ENCODE results near the gene PIGK.
"Not testable (repeated sequence)": the region's sequence is repeated elsewhere in the genome, so short reads cannot be mapped to it uniquely, and the experiment has no call there.

PIGK gene

DNA sequence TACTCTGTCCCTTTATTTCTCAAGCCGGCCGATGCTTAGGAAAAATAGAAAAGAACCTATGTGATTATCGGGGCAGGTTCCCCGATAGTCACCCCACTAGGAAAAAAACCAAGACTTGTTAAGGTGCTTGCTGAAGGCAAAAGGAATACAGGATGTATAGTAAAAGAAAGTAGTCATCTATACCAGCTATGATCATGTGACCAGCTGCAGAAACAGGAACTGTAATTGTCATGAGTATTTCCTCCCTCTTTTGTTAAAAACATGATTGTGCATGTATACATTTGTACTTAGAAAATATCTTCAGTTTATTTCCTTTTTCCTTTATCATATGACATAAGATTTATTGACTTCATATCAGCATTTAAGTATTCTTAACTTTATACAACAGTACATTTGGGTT is 30.5 kb downstream of the PIGK start:
- no peak for DNase-seq

DNA sequence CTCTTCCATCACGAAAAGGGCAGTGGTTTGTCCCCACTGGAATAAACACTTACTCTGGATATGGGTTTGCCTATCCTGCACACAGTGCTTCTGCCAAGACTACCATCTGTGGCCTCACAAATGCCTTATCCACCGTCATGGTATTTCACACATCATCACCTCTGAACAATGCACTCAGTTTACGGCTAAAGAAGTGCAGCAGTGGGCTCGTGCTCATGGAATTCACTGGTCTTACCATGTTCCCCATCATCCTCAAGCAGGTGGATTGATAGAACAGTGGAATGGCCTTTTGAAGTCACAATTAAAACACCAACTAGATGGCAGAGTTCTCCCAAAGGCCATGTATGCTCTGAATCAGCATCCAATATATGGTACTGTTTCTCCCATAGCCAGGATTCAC is 32.3 kb downstream of the PIGK start:
- DNase-seq, result not testable (repeated sequence)

GRCh38 chr1:77182083-77182482 is 37.1 kb downstream of the PIGK start:
- no peak for DNase-seq

DNA sequence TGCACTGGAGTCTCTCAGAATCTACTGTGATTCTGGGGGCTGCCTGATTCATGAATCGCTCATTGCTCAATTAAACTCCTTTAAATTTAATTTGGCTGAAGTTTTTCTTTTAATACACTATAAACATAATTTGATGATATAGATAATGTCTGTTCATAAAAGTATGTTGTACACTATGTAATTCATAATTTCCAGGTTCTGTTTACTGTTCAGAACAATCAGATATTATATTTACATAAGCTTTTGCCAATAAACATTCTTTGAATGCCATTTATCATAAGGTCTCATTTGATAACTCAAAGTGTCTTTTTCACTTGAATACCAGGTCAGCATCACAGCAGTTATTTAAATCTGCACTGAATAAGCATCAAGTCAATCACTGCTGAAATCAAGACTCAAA is 39.6 kb downstream of the PIGK start:
- no peak for DNase-seq

- no peak for DNase-seq
Measured at GRCh38 chr1:77175230-77175844, 43.9 kb downstream of the PIGK start.

DNA sequence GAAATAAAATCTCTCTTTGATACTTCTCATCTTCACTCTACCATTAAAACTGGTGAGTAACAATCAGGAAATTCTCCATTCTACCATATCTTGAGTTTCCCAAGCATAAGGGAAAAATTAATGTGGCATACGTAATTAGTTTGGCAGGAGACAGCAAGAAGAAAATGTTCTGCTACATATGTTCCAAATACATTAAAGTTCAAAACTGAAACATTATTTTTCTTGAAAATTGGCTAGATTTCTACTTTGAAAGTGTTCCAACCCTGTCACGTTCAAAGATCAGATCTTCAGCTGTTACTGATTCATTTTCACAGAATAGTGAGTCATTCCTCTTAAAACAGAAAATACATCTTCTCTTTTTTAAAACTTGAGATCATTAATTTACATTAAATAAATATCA is 48.5 kb downstream of the PIGK start:
- no peak for DNase-seq

DNA sequence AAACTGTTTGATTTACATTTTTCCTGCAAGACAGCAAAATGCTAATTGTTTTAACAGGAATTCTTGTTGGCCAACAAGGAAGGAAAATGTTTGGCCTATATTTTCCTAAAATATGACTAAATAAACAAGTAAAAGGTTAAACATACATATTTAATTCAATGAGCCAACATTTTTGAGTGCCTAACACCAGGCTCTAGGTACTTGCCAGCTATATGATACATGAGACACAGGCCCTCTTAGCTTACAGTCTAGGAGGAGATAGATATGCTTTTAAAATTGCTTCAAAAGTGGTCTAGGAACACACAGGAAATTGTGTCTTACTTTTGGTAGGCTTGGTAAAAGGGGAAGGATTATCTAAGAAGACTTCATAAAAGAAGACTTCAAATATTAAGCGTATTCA is 50.9 kb downstream of the PIGK start:
- no peak for DNase-seq

- no peak for DNase-seq
Measured at GRCh38 chr1:77164434-77164944, 54.7 kb downstream of the PIGK start.

- not testable (repeated sequence) for DNase-seq
Measured at GRCh38 chr1:77159706-77160105, 59.5 kb downstream of the PIGK start.

GRCh38 chr1:77156214-77156613 is 63.0 kb downstream of the PIGK start:
- DNase-seq, result no peak

DNA sequence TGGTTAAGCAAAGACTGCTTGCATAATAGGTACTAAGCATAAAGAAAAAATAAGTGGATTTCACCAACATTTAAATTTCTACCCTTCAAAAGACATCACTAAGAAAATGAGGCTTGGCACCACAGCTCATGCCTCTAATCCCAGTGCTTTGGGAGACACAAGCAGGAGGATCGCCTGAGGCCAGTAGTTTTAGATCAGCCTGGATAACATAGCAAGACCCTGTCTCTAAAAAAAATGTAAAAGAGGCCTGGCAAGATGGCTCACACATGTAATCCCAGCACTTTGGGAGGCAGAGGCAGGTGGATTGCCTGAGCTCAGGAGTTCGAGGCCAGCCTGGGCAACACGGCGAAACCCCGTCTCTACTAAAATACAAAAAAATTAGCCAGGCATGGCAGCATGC is 73.0 kb downstream of the PIGK start:
- DNase-seq, result no peak

DNA sequence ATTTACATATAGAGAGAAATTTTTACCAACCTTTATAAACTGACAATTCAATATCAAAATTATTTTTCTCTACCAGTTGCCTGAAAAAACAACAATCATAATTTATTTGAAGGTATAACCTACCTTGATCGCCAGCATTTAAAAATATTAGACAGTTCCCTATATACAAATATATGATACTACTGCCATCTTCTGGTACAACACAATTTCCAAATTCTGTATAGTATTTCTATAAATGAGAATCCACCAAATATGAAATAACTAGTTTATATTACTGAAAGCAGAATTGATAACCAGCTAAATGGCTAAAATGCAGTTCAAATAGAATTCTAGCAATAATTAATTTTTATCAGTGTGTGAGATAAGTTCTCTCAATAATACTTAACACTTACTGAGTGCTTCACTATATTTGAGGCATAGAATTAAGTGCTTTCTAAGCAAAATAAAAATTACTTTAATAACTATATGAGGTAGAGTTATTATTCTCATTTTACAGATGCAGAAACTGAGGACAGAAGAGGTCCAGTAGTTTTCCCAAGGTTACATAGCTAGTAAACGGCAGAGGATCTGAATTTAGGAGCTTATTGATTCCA is 75.6 kb downstream of the PIGK start:
- no peak for DNase-seq

GRCh38 chr1:77139389-77139788 is 79.8 kb downstream of the PIGK start:
- no peak for DNase-seq

DNA sequence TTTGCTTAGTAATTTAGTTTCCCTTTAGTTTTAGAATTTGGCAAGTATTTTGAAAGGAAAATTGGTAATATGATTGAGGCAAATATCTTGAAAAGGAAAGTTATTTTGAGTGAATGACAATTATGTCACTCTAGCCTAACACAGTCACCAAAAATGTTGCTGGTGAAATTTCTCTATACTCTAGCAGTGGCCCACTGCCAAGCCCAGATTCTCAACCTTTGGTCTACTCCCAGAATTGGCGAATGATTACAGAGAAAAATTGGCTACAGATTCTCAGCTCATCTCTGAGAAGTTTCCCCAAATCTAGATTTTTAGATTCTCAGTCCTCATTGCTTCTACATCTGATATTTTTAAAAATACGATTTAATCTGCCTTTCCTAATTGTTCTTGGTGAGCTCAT is 84.9 kb downstream of the PIGK start:
- DNase-seq, result no peak

GRCh38 chr1:77133731-77134358 is 85.4 kb downstream of the PIGK start:
- no peak for DNase-seq

- peak; percentile 12 for DNase-seq
Measured at GRCh38 chr1:77126307-77126706, 92.9 kb downstream of the PIGK start.

DNA sequence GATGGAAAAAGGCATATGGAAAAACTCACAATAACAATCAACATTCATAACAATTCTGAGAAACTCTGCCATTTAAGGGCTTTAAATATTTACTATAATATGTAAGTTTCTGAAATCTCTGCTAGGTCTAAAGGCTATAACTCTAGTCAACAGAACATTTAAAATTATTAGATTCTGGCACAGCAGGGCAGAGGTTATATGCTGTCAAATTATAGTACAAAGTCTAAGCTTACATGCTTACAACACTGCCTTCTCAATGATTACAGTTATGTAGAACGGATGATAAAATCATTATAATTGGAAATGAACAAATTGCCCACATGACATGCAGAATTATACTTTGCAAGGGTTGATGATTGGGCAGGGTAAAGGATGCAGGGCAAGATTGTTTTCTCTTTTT is 97.7 kb downstream of the PIGK start:
- no peak for DNase-seq

DNA sequence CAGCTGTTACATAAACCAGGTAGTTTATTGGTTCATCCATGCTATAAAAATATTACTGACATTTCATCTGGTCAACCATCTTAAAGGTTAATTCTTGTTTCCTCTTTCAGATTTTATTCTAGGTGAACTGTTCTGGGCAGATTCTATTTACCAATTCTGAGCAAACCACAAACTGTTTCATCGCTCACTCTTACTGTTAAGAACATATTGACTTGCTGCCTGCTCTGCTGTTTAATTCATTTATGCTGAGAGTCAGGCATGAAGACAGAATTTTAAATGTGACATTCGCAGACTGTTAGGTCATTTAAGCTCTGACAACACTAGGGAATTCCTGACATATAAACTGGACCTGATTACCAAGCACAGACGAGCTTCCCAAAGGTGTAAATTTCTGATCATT is 98.3 kb downstream of the PIGK start:
- DNase-seq, result no peak

- DNase-seq, result no peak
Measured at GRCh38 chr1:77118712-77119111, 100.5 kb downstream of the PIGK start.

DNA sequence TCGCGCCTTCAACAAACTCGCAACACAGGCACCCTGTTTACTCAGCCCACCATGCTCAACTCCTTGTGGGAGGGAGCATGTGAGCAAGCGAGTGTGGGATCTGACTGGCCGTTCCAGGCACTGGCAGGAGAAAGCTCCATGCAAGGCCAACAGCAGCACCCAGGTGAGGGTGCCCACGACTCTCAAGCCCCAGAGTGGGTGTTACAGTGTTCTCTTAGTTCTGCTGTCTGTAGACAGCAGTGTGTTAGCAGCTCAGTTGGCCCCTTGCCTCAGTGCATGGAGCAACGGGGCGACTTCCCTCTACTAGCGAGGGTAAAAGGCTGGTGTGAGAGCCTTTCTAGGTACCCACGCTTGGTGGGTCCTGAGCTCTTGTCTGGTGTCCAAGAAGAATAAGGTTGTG is 114.6 kb downstream of the PIGK start:
- DNase-seq, result no peak

DNA sequence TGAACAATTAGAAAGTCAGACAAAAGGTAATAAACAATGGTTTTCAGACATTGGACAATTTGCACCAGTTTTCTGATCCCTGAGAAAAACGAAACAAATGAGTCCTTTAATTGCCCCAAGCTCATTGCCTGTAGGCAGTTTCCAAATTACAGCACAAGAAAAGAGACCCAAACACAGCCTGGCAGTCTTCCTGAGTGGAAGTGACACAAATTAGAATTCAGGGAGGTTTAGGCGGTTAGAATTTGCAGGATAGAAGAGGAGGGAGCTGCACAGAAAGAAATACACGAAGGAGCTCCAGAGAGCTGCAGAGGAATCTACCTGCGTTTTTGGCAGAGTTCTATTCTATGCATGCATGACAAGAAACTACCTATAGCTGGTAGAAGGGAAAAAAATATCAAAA is 115.7 kb downstream of the PIGK start:
- DNase-seq, result no peak

GRCh38 chr1:77100875-77101274 is 118.4 kb downstream of the PIGK start:
- DNase-seq, result no peak

- DNase-seq, result no peak
Measured at GRCh38 chr1:77096496-77097255, 122.6 kb downstream of the PIGK start.

GRCh38 chr1:77095236-77095635 is 124.0 kb downstream of the PIGK start:
- no peak for DNase-seq

Measured in CD4-positive, alpha-beta T cell treated with Interleukin-6 for 4 hours (primary cell).